ENCODE measurements around the gene NEK6.

NEK6 gene

DNA sequence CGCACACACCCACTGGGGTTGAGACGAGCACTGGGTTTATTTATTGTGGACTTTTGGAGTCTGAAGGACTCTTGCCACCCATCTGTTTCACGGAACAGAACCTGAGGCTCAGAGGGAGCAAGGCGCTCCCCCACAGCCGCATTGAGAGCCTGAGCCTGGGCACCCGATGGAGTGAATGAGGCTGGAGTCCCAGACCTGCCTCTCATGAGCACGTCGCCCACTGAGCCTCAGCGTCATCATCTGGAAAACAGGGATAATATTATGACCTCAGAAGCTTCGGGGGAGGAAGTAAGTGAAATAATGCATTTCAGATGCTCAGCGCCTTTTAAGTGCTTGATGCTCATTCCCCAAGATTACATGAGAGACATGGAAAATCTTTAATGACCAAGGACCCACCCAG, 5.5 kb downstream of the NEK6 start:
- Histone ChIP-seq H2BK12ac (ENCODE audit: low read length) (no peak overlapping the region), H2AK5ac (ENCODE audit: low read length) (no peak overlapping the region), H2BK5ac (ENCODE audit: low read depth, low read length, poor library complexity) (no peak overlapping the region), H3K79me1 (ENCODE audit: low read length) (peaks cover 17% of the 10 kb centered on the region), H3K14ac (ENCODE audit: low read length) (no peak overlapping the region), H2AFZ (ENCODE audit: insufficient read depth, low read length, poor library complexity) (no peak overlapping the region), H3K23ac (ENCODE audit: low read length) (no peak overlapping the region), H3K4ac (ENCODE audit: low read depth, low read length) (peak overlapping the region; percentile 35), H3K4me2 (ENCODE audit: low read length) (no peak overlapping the region), H3K27ac (ENCODE audit: low read depth, low read length) (no peak overlapping the region), H3K27me3 (ENCODE audit: insufficient read depth, low read length) (no peaks in the 10 kb centered on the region), H4K91ac (ENCODE audit: low read depth, low read length) (no peak overlapping the region), H3K18ac (ENCODE audit: low read length) (no peak overlapping the region), H2BK120ac (ENCODE audit: insufficient read depth, low read length, poor library complexity) (no peak overlapping the region), H3K9me3 (ENCODE audit: insufficient read depth, low read depth, low read length) (no peaks in the 10 kb centered on the region), H3K4me3 (ENCODE audit: low read depth, low read length) (no peak overlapping the region), H3K36me3 (ENCODE audit: control insufficient read depth in 1 of 2, insufficient read depth in 2 of 2, low read length in 2 of 2) (peaks cover 9 to 12% of the 10 kb centered on the region in 2 experiments), H3K9ac (ENCODE audit: low read length) (no peak overlapping the region), H3K79me2 (ENCODE audit: control insufficient read depth, insufficient read depth, low read length, poor library complexity) (peaks cover 34% of the 10 kb centered on the region), H4K8ac (ENCODE audit: low read depth, low read length) (no peak overlapping the region), H3K4me1 (ENCODE audit: control insufficient read depth in 1 of 2, insufficient read depth in 2 of 2, low read length in 2 of 2) (peaks cover 42 to 52% of the 10 kb centered on the region in 2 experiments), H4K12ac (ENCODE audit: low read depth, low read length) (no peak overlapping the region)
- WGBS (ENCODE audit: extremely low coverage, insufficient coverage, insufficient read length): no CpG with 5 or more reads among the region's 11 CpGs
- DNase-seq: no peak

DNA sequence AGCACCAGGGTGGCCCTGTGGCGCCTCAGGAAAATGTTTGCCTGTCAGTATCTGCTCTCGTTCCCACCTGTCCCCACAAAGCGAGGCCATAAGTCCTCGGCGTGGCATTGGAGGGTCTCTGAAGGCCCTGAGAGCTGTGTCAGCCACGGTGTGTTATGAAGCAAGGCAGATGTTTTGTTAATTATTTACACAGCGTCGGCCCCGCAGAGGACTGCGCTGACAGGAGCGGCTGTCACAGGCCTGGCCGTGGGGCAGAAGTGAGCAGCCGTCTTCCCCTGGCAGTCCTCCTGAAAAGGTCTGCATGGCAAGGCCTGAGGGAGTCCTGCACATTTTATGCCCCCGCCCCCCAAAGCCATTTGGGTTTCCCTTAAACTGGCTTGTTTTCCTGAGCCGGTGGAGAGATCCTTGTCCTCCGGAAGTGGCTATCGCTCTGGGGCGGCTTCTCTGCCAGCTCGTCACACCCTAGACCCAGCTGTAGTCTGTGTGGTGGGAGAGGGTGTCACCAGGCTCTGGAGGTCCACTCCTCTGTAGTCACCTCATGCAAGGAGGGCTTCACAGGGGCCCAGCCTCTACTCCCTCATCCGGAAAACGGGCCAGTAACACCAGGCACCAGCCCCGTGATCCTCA, 6.2 kb downstream of the NEK6 start:
- H3K18ac ChIP-seq (ENCODE audit: low read length): peak overlapping the region; percentile 38
- H3K79me2 ChIP-seq (ENCODE audit: control insufficient read depth, insufficient read depth, low read length, poor library complexity): peaks cover 28% of the 10 kb centered on the region
- WGBS (ENCODE audit: extremely low coverage, insufficient coverage, insufficient read length): no CpG with 5 or more reads among the region's 22 CpGs
- H3K9me3 ChIP-seq (ENCODE audit: insufficient read depth, low read depth, low read length): no peaks in the 10 kb centered on the region
- H3K36me3 ChIP-seq (ENCODE audit: control insufficient read depth in 1 of 2, insufficient read depth in 2 of 2, low read length in 2 of 2): peaks cover 10 to 12% of the 10 kb centered on the region in 2 experiments
- H4K12ac ChIP-seq (ENCODE audit: low read depth, low read length): no peak overlapping the region
- no peaks in the 10 kb centered on the region for H3K27me3 ChIP-seq (ENCODE audit: insufficient read depth, low read length)
- no peak overlapping the region for H3K4me3 ChIP-seq (ENCODE audit: low read depth, low read length)
- H2BK120ac ChIP-seq (ENCODE audit: insufficient read depth, low read length, poor library complexity): no peak overlapping the region
- no peak overlapping the region for H2AK5ac ChIP-seq (ENCODE audit: low read length)
- H4K91ac ChIP-seq (ENCODE audit: low read depth, low read length): no peak overlapping the region
- no peak overlapping the region for H2BK12ac ChIP-seq (ENCODE audit: low read length)
- peak overlapping the region; percentile 30 for H2AFZ ChIP-seq (ENCODE audit: insufficient read depth, low read length, poor library complexity)
- no peak overlapping the region for H4K8ac ChIP-seq (ENCODE audit: low read depth, low read length)
- H2BK5ac ChIP-seq (ENCODE audit: low read depth, low read length, poor library complexity): no peak overlapping the region
- H3K4me2 ChIP-seq (ENCODE audit: low read length): no peak overlapping the region
- H3K27ac ChIP-seq (ENCODE audit: low read depth, low read length): no peak overlapping the region
- H3K4ac ChIP-seq (ENCODE audit: low read depth, low read length): peak overlapping the region; percentile 35
- H3K4me1 ChIP-seq (ENCODE audit: control insufficient read depth in 1 of 2, insufficient read depth in 2 of 2, low read length in 2 of 2): peaks cover 40 to 52% of the 10 kb centered on the region in 2 experiments
- peaks cover 10% of the 10 kb centered on the region for H3K79me1 ChIP-seq (ENCODE audit: low read length)
- H3K14ac ChIP-seq (ENCODE audit: low read length): no peak overlapping the region
- H3K23ac ChIP-seq (ENCODE audit: low read length): no peak overlapping the region
- DNase-seq: no peak
- H3K9ac ChIP-seq (ENCODE audit: low read length): no peak overlapping the region

DNA sequence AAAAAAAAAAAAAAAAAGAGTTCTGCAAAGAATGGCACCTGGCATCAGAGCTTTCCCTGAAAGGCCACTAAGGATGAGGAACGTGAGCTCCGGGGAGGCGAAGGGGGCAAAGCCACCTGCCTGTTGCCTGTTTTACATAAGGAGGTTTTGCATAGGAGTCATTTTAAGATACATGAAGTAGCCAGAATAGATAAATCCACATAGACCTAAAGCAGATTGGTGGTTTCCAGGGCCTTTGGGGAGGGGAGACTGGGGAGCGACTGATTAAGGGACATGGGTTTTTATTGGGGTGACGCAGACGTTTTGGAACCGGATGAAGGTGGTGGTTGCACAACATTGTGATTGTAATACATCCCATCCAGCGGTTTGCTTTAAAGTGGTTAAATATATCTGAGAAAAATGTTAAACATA, 7.1 kb downstream of the NEK6 start:
- H3K18ac ChIP-seq (ENCODE audit: low read length): no peak overlapping the region
- H3K27me3 ChIP-seq (ENCODE audit: insufficient read depth, low read length): no peaks in the 10 kb centered on the region
- H2AK5ac ChIP-seq (ENCODE audit: low read length): no peak overlapping the region
- H3K4me3 ChIP-seq (ENCODE audit: low read depth, low read length): no peak overlapping the region
- no peak overlapping the region for H3K23ac ChIP-seq (ENCODE audit: low read length)
- H4K8ac ChIP-seq (ENCODE audit: low read depth, low read length): no peak overlapping the region
- H3K4me2 ChIP-seq (ENCODE audit: low read length): no peak overlapping the region
- WGBS (ENCODE audit: extremely low coverage, insufficient coverage, insufficient read length): no CpG with 5 or more reads among the region's 8 CpGs
- peaks cover 38 to 50% of the 10 kb centered on the region in 2 experiments for H3K4me1 ChIP-seq (ENCODE audit: control insufficient read depth in 1 of 2, insufficient read depth in 2 of 2, low read length in 2 of 2)
- no peak overlapping the region for H3K27ac ChIP-seq (ENCODE audit: low read depth, low read length)
- peaks cover 27% of the 10 kb centered on the region for H3K79me2 ChIP-seq (ENCODE audit: control insufficient read depth, insufficient read depth, low read length, poor library complexity)
- no peak overlapping the region for H4K12ac ChIP-seq (ENCODE audit: low read depth, low read length)
- no peak overlapping the region for H2AFZ ChIP-seq (ENCODE audit: insufficient read depth, low read length, poor library complexity)
- H3K4ac ChIP-seq (ENCODE audit: low read depth, low read length): no peak overlapping the region
- H2BK12ac ChIP-seq (ENCODE audit: low read length): no peak overlapping the region
- H3K14ac ChIP-seq (ENCODE audit: low read length): no peak overlapping the region
- no peak overlapping the region for H2BK5ac ChIP-seq (ENCODE audit: low read depth, low read length, poor library complexity)
- peaks cover 9% of the 10 kb centered on the region for H3K79me1 ChIP-seq (ENCODE audit: low read length)
- no peak overlapping the region for H3K9ac ChIP-seq (ENCODE audit: low read length)
- no peaks in the 10 kb centered on the region for H3K9me3 ChIP-seq (ENCODE audit: insufficient read depth, low read depth, low read length)
- H2BK120ac ChIP-seq (ENCODE audit: insufficient read depth, low read length, poor library complexity): no peak overlapping the region
- no peak for DNase-seq
- H4K91ac ChIP-seq (ENCODE audit: low read depth, low read length): no peak overlapping the region
- peaks cover 10 to 12% of the 10 kb centered on the region in 2 experiments for H3K36me3 ChIP-seq (ENCODE audit: control insufficient read depth in 1 of 2, insufficient read depth in 2 of 2, low read length in 2 of 2)

DNA sequence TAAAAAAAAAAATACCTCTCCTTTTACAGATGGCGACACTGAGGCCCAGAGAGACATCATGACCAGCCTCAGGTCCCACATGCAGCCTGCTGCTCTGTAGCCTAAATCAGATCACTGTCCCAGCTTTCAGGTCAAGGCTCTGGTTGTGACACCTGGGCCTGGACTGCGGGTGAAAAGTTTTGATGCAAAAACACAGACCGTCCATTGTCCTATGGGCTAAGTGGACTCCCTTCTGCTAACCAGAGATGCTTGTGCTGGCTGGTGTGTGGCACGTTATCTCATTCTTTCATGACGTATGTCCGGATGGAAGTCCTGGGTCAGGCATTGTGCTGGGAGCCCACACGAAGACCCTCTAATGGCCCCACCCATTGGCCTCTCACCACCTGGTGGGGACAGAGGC, 7.8 kb downstream of the NEK6 start:
- Histone ChIP-seq H3K79me2 (ENCODE audit: control insufficient read depth, insufficient read depth, low read length, poor library complexity) (peaks cover 29% of the 10 kb centered on the region), H3K14ac (ENCODE audit: low read length) (no peak overlapping the region)
- no CpG with 5 or more reads among the region's 7 CpGs for WGBS (ENCODE audit: extremely low coverage, insufficient coverage, insufficient read length)

More for the DNA sequence above, 7.8 kb downstream of the NEK6 start:
- Histone ChIP-seq H3K36me3 (ENCODE audit: control insufficient read depth in 1 of 2, insufficient read depth in 2 of 2, low read length in 2 of 2) (peaks cover 10 to 12% of the 10 kb centered on the region in 2 experiments), H3K79me1 (ENCODE audit: low read length) (peaks cover 9% of the 10 kb centered on the region), H3K18ac (ENCODE audit: low read length) (peak overlapping the region; percentile 51), H3K9ac (ENCODE audit: low read length) (no peak overlapping the region), H3K4me1 (ENCODE audit: control insufficient read depth in 1 of 2, insufficient read depth in 2 of 2, low read length in 2 of 2) (peaks cover 33 to 47% of the 10 kb centered on the region in 2 experiments), H2BK120ac (ENCODE audit: insufficient read depth, low read length, poor library complexity) (no peak overlapping the region), H2BK5ac (ENCODE audit: low read depth, low read length, poor library complexity) (no peak overlapping the region), H4K8ac (ENCODE audit: low read depth, low read length) (no peak overlapping the region), H3K27ac (ENCODE audit: low read depth, low read length) (no peak overlapping the region), H4K12ac (ENCODE audit: low read depth, low read length) (no peak overlapping the region), H3K9me3 (ENCODE audit: insufficient read depth, low read depth, low read length) (no peaks in the 10 kb centered on the region), H3K23ac (ENCODE audit: low read length) (no peak overlapping the region), H3K4ac (ENCODE audit: low read depth, low read length) (peak overlapping the region; percentile 67), H4K91ac (ENCODE audit: low read depth, low read length) (no peak overlapping the region), H3K4me3 (ENCODE audit: low read depth, low read length) (no peak overlapping the region), H3K27me3 (ENCODE audit: insufficient read depth, low read length) (no peaks in the 10 kb centered on the region), H3K4me2 (ENCODE audit: low read length) (no peak overlapping the region), H2AFZ (ENCODE audit: insufficient read depth, low read length, poor library complexity) (no peak overlapping the region), H2AK5ac (ENCODE audit: low read length) (no peak overlapping the region), H2BK12ac (ENCODE audit: low read length) (no peak overlapping the region)
- no peak for DNase-seq

Measured in trophoblast cell (in vitro differentiated cells and primary cell).